HepG2 (cell line): ENCODE data around the gene PLEKHM2. TPM values are rescaled to one million over a fixed set of nuclear protein-coding genes. Genes with fewer than 3 reads are reported as not detected.
A peak's percentile ranks its signal among the peaks of the same experiment; 100 is the strongest.

Source experiments
- AGO2 ChIP-seq: fragments of 200-400 bp; formaldehyde crosslinking; optimal IDR thresholded peaks from 2 replicates; pipeline ENCODE3; 2017; ENCODE audit warnings: mild to moderate bottlenecking, low read depth, low read length, moderate library complexity
- GTF3A ChIP-seq: sonication (generic); formaldehyde crosslinking; conservative IDR thresholded peaks from 2 replicates; pipeline ENCODE4 v1.4.0; 2020; ENCODE audit warnings: mild to moderate bottlenecking, missing genetic modification reagents
- GZF1 ChIP-seq: sonication (generic); formaldehyde crosslinking; IDR thresholded peaks from 2 replicates; pipeline ENCODE4 v1.5.1; 2020; ENCODE audit warnings: mild to moderate bottlenecking, missing genetic modification reagents
- RAD51 ChIP-seq: fragments of 450-650 bp; IDR thresholded peaks from 2 replicates; pipeline ENCODE4 v1.6.1; 2016; ENCODE audit warnings: borderline replicate concordance
- RFX1 ChIP-seq: fragments of 450-650 bp; IDR thresholded peaks from 2 replicates; pipeline ENCODE4 v1.6.1; 2017
- SMARCC2 ChIP-seq: fragments of 450-650 bp; IDR thresholded peaks from 2 replicates; pipeline ENCODE4 v1.6.1; 2017; ENCODE audit warnings: antibody characterized with exemption, mild to moderate bottlenecking
- SRSF9 ChIP-seq: fragments of 200-400 bp; formaldehyde crosslinking; IDR thresholded peaks from 2 replicates; pipeline ENCODE4 v1.6.1; 2018; ENCODE audit warnings: borderline replicate concordance, mild to moderate bottlenecking, low read depth, low read length; ENCODE audit not compliant: insufficient read depth, poor library complexity, severe bottlenecking
- STAT5B ChIP-seq: sonication (generic); formaldehyde crosslinking; IDR thresholded peaks from 2 replicates; pipeline ENCODE4 v1.4.0; 2020; ENCODE audit warnings: missing genetic modification reagents
- ZNF337 ChIP-seq: sonication (generic); formaldehyde crosslinking; IDR thresholded peaks from 2 replicates; pipeline ENCODE4 v1.5.1; 2020; ENCODE audit warnings: missing genetic modification reagents, low read depth, mild to moderate bottlenecking, borderline replicate concordance
- ZSCAN30 ChIP-seq: sonication (generic); formaldehyde crosslinking; IDR thresholded peaks from 2 replicates; pipeline ENCODE4 v1.5.0; 2020; ENCODE audit warnings: mild to moderate bottlenecking, missing genetic modification reagents
- polyA plus RNA-seq, 8 experiments: library from polyadenylated mRNA; depleted of rRNA in 3 of 8; stranded (reverse) in 7 of 8; unstranded in 1 of 8; fragments of >200 nt; fragmentation: Illumina TruSeq in 4 of 8; extraction: Trizol in 4 of 8; gene quantifications; 2 replicates each; pipeline versions ENCODE4 v1.2.1 to v1.2.3, GENCODE V29; 2011 to 2016; ENCODE audit warnings: low read depth in 4 of 8, missing spikeins in 1 of 8, mixed read lengths in 1 of 8; ENCODE audit not compliant: insufficient read depth in 1 of 8
- total RNA-seq, 5 experiments: library from RNA; depleted of rRNA; stranded (reverse); fragments of >200 nt; fragmentation: Illumina TruSeq; extraction: Trizol; gene quantifications; 2 replicates each; pipeline ENCODE4 v1.2.3, GENCODE V29; 2016; ENCODE audit warnings: low read depth in 1 of 5
- TF ChIP-seq, protein P1 (sequence below): sonication (generic); formaldehyde crosslinking; IDR thresholded peaks from 2 replicates; pipeline ENCODE4 v1.4.0; 2020; ENCODE audit warnings: missing genetic modification reagents, borderline replicate concordance
- TF ChIP-seq, protein P2 (sequence below): sonication (generic); formaldehyde crosslinking; IDR thresholded peaks from 2 replicates; pipeline ENCODE4 v1.5.0; 2020; ENCODE audit warnings: missing genetic modification reagents
- TF ChIP-seq, protein P3 (sequence below): fragments of 450-650 bp; IDR thresholded peaks from 2 replicates; pipeline ENCODE4 v1.6.1; 2016
- TF ChIP-seq, protein P4 (sequence below): sonication (generic); formaldehyde crosslinking; IDR thresholded peaks from 2 replicates; pipeline ENCODE4 v1.5.1; 2020; ENCODE audit warnings: missing genetic modification reagents, mild to moderate bottlenecking, borderline replicate concordance
- TF ChIP-seq, protein P5 (sequence below): sonication (generic); formaldehyde crosslinking; IDR thresholded peaks from 2 replicates; pipeline ENCODE4 v1.5.0; 2020; ENCODE audit warnings: mild to moderate bottlenecking, missing genetic modification reagents
- TF ChIP-seq, protein P6 (sequence below): sonication (generic); formaldehyde crosslinking; conservative IDR thresholded peaks from 2 replicates; pipeline ENCODE4 v1.8.1; 2023; ENCODE audit warnings: missing genetic modification reagents

PLEKHM2 gene
- total and polyA plus RNA-seq, 2 of the 13 experiments (the other 11 are each of a cell fraction or from before 2014, with no cell fraction given): 16.5 to 27.3 TPM

DNA sequence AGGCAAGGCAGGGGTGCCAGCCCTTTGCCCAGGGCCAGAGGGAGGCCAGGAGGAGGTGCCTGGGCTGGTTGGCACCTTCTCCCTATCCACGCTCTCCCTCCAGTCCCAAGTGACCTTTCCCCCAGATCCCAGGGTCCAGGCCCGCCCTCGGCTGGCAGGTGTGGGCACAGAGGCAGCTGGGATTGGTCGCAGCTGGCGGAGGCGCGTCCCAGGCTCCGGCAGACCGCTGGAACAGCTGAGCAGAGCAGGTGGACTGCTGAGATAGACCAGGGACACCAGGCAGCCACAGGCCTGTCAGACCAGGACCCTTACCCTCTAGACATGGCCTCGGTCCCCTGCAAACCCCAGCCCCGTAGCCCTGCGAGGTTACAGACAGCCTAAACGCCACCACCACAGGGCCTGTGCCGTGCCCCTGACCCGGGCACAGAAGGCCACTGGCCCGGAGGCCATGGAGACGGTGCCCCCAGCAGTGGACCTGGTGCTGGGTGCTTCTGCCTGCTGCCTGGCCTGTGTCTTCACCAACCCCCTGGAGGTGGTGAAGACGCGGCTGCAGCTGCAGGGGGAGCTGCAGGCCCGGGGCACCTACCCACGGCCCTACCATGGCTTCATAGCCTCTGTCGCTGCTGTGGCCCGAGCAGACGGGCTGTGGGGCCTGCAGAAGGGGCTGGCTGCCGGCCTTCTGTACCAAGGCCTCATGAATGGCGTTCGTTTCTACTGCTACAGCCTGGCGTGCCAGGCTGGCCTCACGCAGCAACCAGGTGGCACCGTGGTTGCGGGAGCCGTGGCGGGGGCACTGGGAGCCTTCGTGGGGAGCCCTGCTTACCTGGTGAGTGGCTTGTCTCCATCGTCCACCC lies 52.1 kb downstream of the PLEKHM2 start, which contains the start of gene SLC25A34 (continued):
- TF ChIP-seq ZNF337 (no peak), AGO2 (peak; percentile 21), SMARCC2 (no peak), GTF3A (CRISPR knock-in tag) (no peak), SRSF9 (no peak), ZSCAN30 (CRISPR knock-in tag) (no peak), RFX1 (no peak), RAD51 (no peak), GZF1 (CRISPR knock-in tag) (no peak), STAT5B (CRISPR knock-in tag) (no peak)
- TF ChIP-seq, protein P1, sequence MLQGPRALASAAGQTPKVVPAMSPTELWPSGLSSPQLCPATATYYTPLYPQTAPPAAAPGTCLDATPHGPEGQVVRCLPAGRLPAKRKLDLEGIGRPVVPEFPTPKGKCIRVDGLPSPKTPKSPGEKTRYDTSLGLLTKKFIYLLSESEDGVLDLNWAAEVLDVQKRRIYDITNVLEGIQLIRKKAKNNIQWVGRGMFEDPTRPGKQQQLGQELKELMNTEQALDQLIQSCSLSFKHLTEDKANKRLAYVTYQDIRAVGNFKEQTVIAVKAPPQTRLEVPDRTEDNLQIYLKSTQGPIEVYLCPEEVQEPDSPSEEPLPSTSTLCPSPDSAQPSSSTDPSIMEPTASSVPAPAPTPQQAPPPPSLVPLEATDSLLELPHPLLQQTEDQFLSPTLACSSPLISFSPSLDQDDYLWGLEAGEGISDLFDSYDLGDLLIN (CRISPR knock-in tag): no peak
- TF ChIP-seq, protein P2, sequence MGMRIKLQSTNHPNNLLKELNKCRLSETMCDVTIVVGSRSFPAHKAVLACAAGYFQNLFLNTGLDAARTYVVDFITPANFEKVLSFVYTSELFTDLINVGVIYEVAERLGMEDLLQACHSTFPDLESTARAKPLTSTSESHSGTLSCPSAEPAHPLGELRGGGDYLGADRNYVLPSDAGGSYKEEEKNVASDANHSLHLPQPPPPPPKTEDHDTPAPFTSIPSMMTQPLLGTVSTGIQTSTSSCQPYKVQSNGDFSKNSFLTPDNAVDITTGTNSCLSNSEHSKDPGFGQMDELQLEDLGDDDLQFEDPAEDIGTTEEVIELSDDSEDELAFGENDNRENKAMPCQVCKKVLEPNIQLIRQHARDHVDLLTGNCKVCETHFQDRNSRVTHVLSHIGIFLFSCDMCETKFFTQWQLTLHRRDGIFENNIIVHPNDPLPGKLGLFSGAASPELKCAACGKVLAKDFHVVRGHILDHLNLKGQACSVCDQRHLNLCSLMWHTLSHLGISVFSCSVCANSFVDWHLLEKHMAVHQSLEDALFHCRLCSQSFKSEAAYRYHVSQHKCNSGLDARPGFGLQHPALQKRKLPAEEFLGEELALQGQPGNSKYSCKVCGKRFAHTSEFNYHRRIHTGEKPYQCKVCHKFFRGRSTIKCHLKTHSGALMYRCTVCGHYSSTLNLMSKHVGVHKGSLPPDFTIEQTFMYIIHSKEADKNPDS (CRISPR knock-in tag): no peak
- TF ChIP-seq, protein P3, sequence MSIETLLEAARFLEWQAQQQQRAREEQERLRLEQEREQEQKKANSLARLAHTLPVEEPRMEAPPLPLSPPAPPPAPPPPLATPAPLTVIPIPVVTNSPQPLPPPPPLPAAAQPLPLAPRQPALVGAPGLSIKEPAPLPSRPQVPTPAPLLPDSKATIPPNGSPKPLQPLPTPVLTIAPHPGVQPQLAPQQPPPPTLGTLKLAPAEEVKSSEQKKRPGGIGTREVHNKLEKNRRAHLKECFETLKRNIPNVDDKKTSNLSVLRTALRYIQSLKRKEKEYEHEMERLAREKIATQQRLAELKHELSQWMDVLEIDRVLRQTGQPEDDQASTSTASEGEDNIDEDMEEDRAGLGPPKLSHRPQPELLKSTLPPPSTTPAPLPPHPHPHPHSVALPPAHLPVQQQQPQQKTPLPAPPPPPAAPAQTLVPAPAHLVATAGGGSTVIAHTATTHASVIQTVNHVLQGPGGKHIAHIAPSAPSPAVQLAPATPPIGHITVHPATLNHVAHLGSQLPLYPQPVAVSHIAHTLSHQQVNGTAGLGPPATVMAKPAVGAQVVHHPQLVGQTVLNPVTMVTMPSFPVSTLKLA: no peak
- TF ChIP-seq, protein P4, sequence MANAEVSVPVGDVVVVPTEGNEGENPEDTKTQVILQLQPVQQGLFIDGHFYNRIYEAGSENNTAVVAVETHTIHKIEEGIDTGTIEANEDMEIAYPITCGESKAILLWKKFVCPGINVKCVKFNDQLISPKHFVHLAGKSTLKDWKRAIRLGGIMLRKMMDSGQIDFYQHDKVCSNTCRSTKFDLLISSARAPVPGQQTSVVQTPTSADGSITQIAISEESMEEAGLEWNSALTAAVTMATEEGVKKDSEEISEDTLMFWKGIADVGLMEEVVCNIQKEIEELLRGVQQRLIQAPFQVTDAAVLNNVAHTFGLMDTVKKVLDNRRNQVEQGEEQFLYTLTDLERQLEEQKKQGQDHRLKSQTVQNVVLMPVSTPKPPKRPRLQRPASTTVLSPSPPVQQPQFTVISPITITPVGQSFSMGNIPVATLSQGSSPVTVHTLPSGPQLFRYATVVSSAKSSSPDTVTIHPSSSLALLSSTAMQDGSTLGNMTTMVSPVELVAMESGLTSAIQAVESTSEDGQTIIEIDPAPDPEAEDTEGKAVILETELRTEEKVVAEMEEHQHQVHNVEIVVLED (CRISPR knock-in tag): no peak
- TF ChIP-seq, protein P5, sequence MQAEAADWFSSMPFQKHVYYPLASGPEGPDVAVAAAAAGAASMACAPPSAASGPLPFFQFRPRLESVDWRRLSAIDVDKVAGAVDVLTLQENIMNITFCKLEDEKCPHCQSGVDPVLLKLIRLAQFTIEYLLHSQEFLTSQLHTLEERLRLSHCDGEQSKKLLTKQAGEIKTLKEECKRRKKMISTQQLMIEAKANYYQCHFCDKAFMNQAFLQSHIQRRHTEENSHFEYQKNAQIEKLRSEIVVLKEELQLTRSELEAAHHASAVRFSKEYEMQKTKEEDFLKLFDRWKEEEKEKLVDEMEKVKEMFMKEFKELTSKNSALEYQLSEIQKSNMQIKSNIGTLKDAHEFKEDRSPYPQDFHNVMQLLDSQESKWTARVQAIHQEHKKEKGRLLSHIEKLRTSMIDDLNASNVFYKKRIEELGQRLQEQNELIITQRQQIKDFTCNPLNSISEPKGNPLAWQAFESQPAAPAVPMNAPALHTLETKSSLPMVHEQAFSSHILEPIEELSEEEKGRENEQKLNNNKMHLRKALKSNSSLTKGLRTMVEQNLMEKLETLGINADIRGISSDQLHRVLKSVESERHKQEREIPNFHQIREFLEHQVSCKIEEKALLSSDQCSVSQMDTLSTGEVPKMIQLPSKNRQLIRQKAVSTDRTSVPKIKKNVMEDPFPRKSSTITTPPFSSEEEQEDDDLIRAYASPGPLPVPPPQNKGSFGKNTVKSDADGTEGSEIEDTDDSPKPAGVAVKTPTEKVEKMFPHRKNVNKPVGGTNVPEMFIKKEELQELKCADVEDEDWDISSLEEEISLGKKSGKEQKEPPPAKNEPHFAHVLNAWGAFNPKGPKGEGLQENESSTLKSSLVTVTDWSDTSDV: no peak
- TF ChIP-seq, protein P6, sequence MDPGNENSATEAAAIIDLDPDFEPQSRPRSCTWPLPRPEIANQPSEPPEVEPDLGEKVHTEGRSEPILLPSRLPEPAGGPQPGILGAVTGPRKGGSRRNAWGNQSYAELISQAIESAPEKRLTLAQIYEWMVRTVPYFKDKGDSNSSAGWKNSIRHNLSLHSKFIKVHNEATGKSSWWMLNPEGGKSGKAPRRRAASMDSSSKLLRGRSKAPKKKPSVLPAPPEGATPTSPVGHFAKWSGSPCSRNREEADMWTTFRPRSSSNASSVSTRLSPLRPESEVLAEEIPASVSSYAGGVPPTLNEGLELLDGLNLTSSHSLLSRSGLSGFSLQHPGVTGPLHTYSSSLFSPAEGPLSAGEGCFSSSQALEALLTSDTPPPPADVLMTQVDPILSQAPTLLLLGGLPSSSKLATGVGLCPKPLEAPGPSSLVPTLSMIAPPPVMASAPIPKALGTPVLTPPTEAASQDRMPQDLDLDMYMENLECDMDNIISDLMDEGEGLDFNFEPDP: no peak
